ENCODE results near the gene LAMB3.

Gene LAMB3

GRCh38 chr1:209594440-209594839 is 57.8 kb downstream of the LAMB3 start:
- no peak for DNase-seq

GRCh38 chr1:209593747-209594146 is 58.5 kb downstream of the LAMB3 start:
- no peak for DNase-seq

GRCh38 chr1:209590405-209590804 is 61.8 kb downstream of the LAMB3 start:
- peak; percentile 35 to 52 (median 43) for DNase-seq

GRCh38 chr1:209589863-209590262 is 62.4 kb downstream of the LAMB3 start:
- DNase-seq, result no peak

- DNase-seq, result no peak
These were observed 62.8 kb downstream of the LAMB3 start for GRCh38 chr1:209589440-209589839.

GRCh38 chr1:209587789-209588188 is 64.4 kb downstream of the LAMB3 start:
- no peak for DNase-seq

GRCh38 chr1:209586221-209586740 is 65.9 kb downstream of the LAMB3 start:
- peak in 1 of 3 donors; percentile 34 for DNase-seq

- peak in 1 of 3 donors; percentile 22 for DNase-seq
These were observed 66.6 kb downstream of the LAMB3 start for GRCh38 chr1:209585672-209586071.

- no peak for DNase-seq
These were observed 67.0 kb downstream of the LAMB3 start for GRCh38 chr1:209585197-209585596.

GRCh38 chr1:209584231-209584672 is 68.0 kb downstream of the LAMB3 start:
- no peak for DNase-seq

- DNase-seq, result no peak
These were observed 68.8 kb downstream of the LAMB3 start, which contains the start of gene CAMK1G for GRCh38 chr1:209583408-209583807. TSS of gene CAMK1G (plus strand) at chr1:209583714. CDS start at chr1:209594984, 11,270 bp downstream.

GRCh38 chr1:209580577-209580976 is 71.6 kb downstream of the LAMB3 start:
- no peak for DNase-seq

- no peak for DNase-seq
These were observed 74.9 kb downstream of the LAMB3 start for GRCh38 chr1:209577346-209577745.

- peak; percentile 79 to 89 (median 86) for DNase-seq
These were observed 75.6 kb downstream of the LAMB3 start for GRCh38 chr1:209576392-209577197.

- peak in 2 of 3 donors; percentile 29 to 52 for DNase-seq
These were observed 81.5 kb downstream of the LAMB3 start for GRCh38 chr1:209570743-209571142.

- peak; percentile 59 to 81 (median 73) for DNase-seq
These were observed 82.6 kb downstream of the LAMB3 start for GRCh38 chr1:209569455-209570207.

- peak; percentile 28 to 55 (median 42) for DNase-seq
These were observed 84.5 kb downstream of the LAMB3 start for GRCh38 chr1:209567698-209568175.

GRCh38 chr1:209565759-209566678 is 86.2 kb downstream of the LAMB3 start:
- peak; percentile 89 to 93 (median 91) for DNase-seq

All from suppressor macrophage treated with lipopolysaccharide for 1 hour (primary cell).